Inflammatory macrophage treated with lipopolysaccharide for 1 hour (primary cell): ENCODE measurements around the gene SNX19.
A peak's percentile ranks its signal among the peaks of the same experiment; 100 is the strongest.

Experiments used
- DNase-seq, 2 donors: peaks; one replicate each; pipeline ENCODE4 v3.0.0-alpha.2; 2020 to 2022

Gene SNX19

GRCh38 chr11:130839981-130840666 lies 76.2 kb downstream of the SNX19 start:
- DNase-seq, result no peak

GRCh38 chr11:130837194-130837593 lies 79.1 kb downstream of the SNX19 start:
- DNase-seq, result no peak

DNA sequence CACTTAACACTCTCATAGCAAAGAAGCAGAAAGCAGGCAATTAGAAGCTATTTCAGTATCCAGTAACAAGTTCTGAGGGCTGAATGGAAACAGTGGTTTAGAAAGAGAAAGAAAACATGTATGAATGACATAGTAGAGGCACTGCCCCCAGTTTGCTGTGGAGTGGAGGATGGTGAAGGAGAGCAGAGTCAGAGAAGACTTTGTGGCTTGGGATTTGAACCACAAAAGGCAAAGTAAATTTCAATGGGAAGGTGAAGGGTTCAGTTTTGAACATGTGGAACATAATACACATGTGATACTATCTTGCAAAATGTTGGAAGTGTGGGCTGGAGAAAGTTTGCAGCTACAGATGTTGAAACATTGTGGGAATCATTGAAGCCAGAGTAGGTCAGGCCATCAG lies 81.4 kb downstream of the SNX19 start:
- DNase-seq, result peak in 1 of 2 donors; percentile 22

DNA sequence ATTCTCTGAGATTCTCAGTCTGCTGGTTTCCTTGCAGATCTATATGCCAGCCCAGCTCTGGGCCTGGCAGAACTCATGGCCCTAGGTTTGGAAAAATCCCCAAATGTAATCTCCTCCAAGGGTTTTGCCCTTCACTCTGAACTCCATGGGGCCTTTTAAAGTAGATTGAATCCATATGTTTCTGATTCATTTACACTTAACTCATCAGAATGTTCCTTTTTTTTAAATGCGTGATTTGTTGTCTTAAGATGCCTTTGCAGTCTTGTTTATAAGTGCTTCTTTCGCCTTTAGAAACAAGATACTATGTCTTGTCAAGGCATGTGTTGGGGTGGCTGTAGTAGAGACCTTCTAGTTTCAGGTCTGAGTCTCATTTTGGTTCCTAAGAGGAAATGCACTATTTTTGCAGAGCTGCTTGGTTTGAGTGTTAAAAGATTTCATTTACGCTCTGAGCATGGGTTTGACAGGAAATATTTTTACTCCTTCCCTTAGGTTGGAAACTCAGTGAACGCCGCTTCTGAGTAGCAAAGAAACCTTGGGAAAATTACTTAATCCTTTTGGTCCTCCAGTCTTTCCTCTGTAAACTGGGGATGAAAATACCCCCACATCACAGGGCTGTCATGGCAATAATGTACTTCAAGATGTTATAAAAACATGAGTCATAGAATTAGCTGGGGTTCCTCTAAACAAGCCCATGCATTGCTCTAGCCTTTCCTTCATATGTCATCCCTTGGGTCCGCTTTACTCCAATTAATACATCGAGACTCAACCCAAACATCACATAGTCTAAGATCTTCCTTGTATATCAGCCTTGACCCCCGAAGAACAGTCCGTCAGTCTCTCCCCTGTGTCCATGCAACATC lies 83.5 kb downstream of the SNX19 start:
- no peak for DNase-seq

- DNase-seq, result no peak
These were observed 84.3 kb downstream of the SNX19 start for GRCh38 chr11:130831976-130832375.

GRCh38 chr11:130831506-130831905 lies 84.8 kb downstream of the SNX19 start:
- no peak for DNase-seq

- no peak for DNase-seq
These were observed 85.7 kb downstream of the SNX19 start for GRCh38 chr11:130830566-130830965.

DNA sequence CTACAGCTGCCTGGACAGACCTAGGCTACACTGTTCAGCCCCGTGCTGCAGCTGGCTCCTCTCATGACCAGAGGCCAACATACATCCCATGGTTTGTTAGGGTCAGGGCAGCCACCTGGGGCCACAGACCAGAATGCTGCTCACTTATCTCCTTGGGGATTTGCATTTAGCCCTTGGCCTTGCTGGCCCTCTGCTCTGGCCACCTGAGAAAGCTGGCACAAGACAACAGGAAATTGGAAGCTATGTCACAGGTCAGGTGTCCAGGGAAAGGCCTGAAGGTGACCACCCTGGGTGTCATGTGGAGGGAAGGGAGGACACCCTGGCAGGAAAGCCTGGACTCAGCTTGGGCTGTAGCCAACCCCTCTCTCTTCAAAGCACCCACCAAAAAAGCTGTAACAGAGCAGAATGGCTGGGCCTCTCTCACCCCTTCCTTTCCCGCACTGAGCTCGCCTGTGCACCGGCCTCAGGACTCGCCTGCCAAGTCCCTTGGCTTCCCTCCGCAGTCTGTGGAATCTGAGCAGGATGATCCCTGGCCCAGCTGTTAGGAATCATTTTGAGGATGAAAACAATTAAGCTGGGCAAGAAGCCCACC lies 86.3 kb downstream of the SNX19 start:
- DNase-seq, result no peak

DNA sequence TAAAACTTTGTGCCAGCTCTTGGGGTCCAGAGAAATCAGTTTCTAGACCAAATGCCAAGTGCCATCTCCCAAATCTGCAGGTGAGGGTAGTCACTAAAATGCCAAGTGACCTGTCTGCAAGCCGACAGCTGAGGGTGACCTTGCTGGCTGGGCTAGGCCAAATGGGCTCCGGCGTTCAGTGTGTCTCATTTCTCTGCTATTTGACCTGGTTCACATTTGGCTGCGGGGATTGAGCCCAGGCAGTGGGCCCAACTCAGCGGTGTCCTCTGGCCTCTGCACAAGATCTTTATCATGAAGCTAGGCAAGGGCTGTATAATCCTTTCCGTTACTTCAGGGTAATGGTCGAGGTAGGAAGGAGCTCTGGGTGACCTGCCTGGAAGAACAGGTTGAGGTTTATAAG lies 87.5 kb downstream of the SNX19 start:
- DNase-seq, result no peak

DNA sequence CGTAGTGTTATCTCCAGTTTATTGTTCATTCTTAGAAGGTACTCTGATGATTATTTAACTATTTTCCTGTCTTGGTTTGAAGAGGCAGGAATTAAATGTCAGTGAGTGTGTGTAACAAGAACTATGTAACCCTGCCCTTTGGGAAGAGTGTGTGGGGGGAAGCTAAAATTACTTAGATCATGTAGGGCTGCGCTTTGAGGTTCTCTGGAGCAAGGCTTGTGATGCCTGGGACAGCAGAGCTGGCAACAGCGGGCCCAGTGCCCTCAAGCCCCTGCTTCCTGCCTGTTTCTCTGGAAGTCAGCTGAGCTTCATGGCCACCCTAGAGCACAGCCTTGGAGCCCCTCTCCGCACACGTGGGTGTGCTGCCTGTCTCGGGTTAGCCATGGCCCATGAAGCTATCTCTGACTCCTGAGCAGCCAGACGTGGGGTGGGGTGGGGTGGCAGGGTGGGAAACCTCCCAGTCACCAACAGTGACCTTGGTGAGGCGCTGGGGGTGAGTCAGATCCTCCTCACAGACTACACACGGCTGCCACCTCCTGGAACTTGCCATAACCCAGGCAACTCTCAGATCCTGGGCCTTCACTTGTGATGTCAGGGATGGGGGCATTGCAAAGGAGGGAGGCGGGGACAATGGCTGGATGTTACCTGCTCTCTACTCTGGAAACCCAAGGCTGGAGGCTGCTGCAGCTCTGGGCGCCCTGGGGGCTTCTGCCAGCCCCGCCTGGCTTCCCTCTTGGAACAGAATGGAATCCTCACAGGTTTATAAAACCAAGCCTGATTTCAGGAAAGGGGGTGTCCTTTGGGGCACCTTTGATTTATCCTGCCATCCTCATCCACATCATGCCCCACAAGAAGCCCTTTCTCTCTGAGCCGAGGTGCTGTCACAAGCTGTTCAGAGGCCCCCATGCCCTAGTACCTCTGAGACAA lies 88.6 kb downstream of the SNX19 start:
- DNase-seq, result no peak

DNA sequence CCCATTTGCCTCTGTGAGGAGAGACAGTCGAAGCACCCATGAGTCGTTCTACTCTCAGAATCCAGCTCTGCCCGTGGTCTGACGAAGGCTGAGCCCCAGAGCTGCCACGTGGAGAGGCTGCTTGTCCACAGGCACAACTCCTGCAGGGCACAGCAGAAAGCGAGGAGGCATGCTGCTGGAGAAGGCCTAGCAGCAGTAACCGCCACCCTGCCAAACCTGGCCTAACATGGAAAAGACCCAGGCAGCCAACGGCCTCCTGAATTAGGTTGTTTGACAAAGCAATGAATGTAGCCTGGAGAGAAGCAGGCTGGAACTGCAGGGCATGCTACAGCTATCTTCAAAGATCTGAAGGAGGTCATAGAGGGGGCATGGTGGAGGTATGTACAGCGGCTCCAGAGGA lies 89.7 kb downstream of the SNX19 start:
- no peak for DNase-seq

- DNase-seq, result no peak
These were observed 90.3 kb downstream of the SNX19 start for GRCh38 chr11:130825983-130826382.

DNA sequence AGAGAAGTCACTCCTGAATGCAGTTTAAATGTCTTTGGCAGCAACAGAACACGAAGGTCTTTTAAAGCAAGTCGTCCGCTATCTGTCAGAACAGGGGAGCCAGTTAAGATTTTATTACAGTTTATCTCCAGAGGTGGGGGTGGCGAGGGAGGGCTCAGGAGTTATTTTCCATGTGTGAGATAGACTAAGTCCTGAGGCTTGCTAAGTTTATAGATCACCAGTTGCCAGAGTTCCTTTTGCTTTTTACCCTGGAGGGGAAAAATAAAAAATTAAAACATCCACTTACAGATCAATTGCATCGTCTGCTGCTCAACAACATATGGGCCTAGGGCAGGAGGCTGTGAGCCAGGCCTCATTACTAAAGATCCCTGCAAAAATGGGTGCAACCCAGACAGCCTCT lies 90.7 kb downstream of the SNX19 start:
- no peak for DNase-seq
